D721Med (cell line): ENCODE measurements around the gene RAB5A.

Source experiments
- DNase-seq: peaks from one replicate; pipeline ENCODE4 v3.0.0; 2011; ENCODE audit warnings: low spot score; ENCODE audit not compliant: insufficient read length
- FAIRE-seq: peaks from 2 replicates; lab custom pipeline; 2011; peaks lifted over from hg19 to GRCh38; lab: Jason Lieb, UNC
- CTCF ChIP-seq: IDR thresholded peaks from 2 replicates; pipeline ENCODE4 v1.5.1; 2012; ENCODE audit warnings: mild to moderate bottlenecking, control low read depth; ENCODE audit not compliant: insufficient read depth; ENCODE audit errors: missing control alignments

RAB5A gene

GRCh38 chr3:19934098-19934566 is 12.8 kb upstream of the RAB5A start, which contains the start of gene EFHB:
Gene EFHB, minus strand, starts transcription at chr3:19934217. Its CDS starts 199 bp downstream, at chr3:19934018.
- DNase-seq (no peak), FAIRE-seq (no peak)
- TF ChIP-seq CTCF, result no peak

- no peak for DNase-seq
- no peak for TF ChIP-seq CTCF
- no peak for FAIRE-seq
Observed at GRCh38 chr3:19937459-19938294, 9.2 kb upstream of the RAB5A start.

DNA sequence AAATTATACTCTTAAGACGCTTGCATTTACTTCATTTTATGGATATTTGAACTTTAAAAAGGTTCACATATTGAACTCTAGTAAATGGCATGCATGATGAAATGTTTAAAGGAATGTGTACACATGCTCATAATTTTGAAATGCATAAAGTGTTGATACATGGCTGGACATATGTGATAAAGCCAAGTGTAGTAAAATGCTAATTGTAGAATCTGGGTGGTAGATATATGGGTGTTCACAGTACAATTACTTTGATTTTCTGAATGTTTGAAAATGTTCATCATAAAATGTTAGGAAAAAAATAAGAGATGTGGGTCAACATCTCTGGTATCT is 8.6 kb upstream of the RAB5A start:
- no peak for TF ChIP-seq CTCF
- FAIRE-seq (no peak), DNase-seq (no peak)

DNA sequence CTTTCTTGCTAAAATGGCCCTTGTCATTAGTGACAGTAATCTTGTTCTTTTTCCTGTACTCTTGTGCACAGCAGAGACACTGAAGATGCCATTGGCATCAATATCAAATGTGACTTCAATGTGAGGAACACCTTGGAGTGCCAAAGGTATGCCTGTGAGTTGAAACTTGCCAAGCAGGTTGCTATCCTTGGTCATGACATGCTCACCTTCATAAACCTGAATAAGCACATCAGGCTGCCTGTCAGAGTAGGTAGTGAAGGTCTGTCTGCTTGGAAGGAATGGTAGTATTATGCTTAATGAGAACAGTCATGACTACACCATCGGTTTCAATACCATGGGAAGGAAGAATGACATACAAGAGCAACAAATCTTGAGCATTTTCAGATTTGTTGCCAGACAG is 6.3 kb upstream of the RAB5A start:
- no peak for TF ChIP-seq CTCF
- no peak for DNase-seq
- FAIRE-seq, result no peak

DNA sequence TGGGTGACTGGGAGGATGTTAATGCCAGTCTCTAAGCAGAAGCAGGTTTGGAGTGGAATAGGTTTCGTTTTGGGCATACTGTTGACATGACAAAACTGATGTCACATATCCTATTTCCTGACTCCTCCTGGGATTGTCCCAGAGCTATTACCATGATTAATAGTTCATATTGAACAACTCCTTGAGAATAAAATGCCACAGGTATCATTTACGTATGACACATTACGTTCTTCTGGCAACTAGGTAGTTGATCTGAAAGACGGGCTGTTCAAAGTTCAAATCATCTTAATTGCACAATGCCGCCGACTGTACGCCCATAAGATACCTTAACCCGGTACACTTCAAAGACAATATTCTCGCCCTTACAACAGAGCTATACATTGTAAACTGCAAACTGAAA is 1.4 kb upstream of the RAB5A start:
- DNase-seq (no peak), FAIRE-seq (no peak)
- TF ChIP-seq CTCF, result no peak

DNA sequence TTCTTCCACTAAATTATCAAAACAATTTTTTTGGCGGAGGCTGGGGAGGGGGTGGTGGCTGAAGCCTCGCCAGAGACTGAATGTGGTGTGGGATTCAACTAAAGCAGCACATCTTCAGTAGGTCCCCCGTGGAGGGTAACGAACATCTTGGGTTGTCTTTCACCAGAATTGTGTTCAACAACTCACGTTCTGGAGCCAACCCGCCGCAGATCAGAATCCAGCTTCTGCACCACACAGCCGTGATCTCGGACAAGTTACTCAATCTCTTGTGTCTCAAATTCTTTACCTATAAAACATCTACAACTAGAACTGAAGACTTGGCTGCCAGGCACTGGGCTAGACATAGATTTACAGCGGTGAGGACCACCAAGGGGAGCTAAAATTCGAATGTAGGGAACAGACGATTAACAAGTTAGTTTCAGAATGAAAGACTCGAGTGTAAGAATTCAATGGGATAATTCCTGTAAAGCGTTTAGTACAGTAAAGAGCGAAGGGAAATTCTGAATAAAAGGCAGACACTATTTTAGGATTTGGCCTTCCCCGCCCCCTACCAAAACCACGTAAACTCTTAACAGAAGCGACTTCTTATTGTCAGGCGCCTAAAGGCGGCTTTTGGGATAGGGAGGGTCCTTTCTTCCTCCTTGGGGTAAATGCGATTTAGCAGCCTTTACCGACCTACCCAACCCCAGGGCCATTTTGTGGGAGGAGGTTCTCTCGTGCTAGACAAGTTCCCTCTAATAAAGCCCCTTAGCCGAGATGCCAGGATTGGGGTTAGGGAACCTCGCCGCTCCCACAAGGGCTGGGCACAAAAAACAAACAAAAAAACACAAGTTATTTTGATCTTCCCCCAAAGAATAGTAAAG is 697 bp upstream of the RAB5A start:
- FAIRE-seq (no peak), DNase-seq (no peak)
- TF ChIP-seq CTCF, result no peak
